ENCODE data around the gene TECPR2. TPM values are rescaled to one million over a fixed set of nuclear protein-coding genes. Genes with fewer than 3 reads are reported as not detected.

TECPR2 gene
- total and polyA plus RNA-seq, 2 of the 13 experiments (the other 11 are each of a cell fraction or from before 2014, with no cell fraction given), result 3.5 to 5.7 TPM

DNA sequence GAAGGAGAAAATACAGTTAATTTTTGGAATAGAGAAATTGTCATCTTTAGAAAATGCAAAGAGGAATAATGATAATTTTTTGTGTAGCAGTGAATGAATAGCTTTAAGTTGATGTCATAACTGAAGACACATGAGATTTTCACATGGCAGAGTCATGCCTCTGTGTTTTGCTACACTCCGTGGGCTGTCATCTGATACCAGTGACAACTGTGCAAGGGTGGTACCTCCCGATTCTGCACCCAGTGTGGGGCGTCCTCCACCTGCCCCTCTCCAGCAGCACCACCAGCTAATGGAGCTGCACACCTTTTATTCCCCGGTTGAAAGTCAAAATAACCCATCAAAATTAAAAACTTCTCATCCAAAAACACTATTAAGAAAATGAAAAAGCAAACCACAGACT is 99.7 kb downstream of the TECPR2 start:
- FAIRE-seq (no peak), DNase-seq (ENCODE audit: low spot score) (no peak), ATAC-seq (no peak)
- WGBS (ENCODE audit: low lambda C conversion rate), result 95% methylated on average over 4 of the region's 4 CpGs
- ChIA-PET POLR2A (no interaction called here), CTCF (ENCODE audit: low intra/inter-chr PET ratio, low total read pairs) (no interaction called here)
- in situ Hi-C loops (cut with HindIII; ENCODE audit: extremely low pct_ligation_motif_present, low pct_unique_long_range_greater_than_20kb) (no loop called here), intact Hi-C loops (cut with micrococcal nuclease; ENCODE audit: unreplicated experiment) (no loop called here)
- H3K27me3 ChIP-seq (ENCODE audit: control insufficient read depth in 1 of 2, insufficient read depth in 2 of 2, low read length in 2 of 2), result no peaks in the 10 kb centered on the region
- no peaks in the 10 kb centered on the region for H4K20me1 ChIP-seq (ENCODE audit: insufficient read depth, low read length)
- peaks cover 32% of the 10 kb centered on the region for H3K4me1 ChIP-seq (ENCODE audit: insufficient read depth, low read length)
- H3K36me3 ChIP-seq (replicated peaks in 1 of 2; ENCODE audit: control insufficient read depth in 1 of 2, insufficient read depth in 2 of 2, low read length in 2 of 2), result peaks cover 3 to 5% of the 10 kb centered on the region in 2 experiments; a peak in 2 of 5 replicates
- H3K9ac ChIP-seq (ENCODE audit: insufficient read depth, low read depth, low read length), result no peak overlapping the region
- no TSS peak for BruUV-seq (replicated peaks)
- H3K4me2 ChIP-seq (ENCODE audit: low read depth, low read length), result no peak overlapping the region
- no peak overlapping the region for H2AFZ ChIP-seq (ENCODE audit: low read length)
- no peaks in the 10 kb centered on the region for H3K9me3 ChIP-seq (ENCODE audit: low read length)
- no peak overlapping the region for H3K27ac ChIP-seq (ENCODE audit: extremely low read length, insufficient read depth, low read length)
- no peak overlapping the region for H3K4me3 ChIP-seq (replicated peaks in 1 of 3; ENCODE audit: insufficient read depth in 1 of 3, low read depth in 2 of 3, low read length in 3 of 3)
- H3K79me2 ChIP-seq (ENCODE audit: insufficient read depth, low read length), result no peaks in the 10 kb centered on the region
- TF ChIP-seq ZMYM3 (CRISPR knock-in tag; IDR thresholded peaks at IDR 0.05), result no peak
- TF ChIP-seq SETDB1 (CRISPR knock-in tag; IDR thresholded peaks at IDR 0.05; ENCODE audit: borderline replicate concordance), result no peak
- TF ChIP-seq, protein P1, sequence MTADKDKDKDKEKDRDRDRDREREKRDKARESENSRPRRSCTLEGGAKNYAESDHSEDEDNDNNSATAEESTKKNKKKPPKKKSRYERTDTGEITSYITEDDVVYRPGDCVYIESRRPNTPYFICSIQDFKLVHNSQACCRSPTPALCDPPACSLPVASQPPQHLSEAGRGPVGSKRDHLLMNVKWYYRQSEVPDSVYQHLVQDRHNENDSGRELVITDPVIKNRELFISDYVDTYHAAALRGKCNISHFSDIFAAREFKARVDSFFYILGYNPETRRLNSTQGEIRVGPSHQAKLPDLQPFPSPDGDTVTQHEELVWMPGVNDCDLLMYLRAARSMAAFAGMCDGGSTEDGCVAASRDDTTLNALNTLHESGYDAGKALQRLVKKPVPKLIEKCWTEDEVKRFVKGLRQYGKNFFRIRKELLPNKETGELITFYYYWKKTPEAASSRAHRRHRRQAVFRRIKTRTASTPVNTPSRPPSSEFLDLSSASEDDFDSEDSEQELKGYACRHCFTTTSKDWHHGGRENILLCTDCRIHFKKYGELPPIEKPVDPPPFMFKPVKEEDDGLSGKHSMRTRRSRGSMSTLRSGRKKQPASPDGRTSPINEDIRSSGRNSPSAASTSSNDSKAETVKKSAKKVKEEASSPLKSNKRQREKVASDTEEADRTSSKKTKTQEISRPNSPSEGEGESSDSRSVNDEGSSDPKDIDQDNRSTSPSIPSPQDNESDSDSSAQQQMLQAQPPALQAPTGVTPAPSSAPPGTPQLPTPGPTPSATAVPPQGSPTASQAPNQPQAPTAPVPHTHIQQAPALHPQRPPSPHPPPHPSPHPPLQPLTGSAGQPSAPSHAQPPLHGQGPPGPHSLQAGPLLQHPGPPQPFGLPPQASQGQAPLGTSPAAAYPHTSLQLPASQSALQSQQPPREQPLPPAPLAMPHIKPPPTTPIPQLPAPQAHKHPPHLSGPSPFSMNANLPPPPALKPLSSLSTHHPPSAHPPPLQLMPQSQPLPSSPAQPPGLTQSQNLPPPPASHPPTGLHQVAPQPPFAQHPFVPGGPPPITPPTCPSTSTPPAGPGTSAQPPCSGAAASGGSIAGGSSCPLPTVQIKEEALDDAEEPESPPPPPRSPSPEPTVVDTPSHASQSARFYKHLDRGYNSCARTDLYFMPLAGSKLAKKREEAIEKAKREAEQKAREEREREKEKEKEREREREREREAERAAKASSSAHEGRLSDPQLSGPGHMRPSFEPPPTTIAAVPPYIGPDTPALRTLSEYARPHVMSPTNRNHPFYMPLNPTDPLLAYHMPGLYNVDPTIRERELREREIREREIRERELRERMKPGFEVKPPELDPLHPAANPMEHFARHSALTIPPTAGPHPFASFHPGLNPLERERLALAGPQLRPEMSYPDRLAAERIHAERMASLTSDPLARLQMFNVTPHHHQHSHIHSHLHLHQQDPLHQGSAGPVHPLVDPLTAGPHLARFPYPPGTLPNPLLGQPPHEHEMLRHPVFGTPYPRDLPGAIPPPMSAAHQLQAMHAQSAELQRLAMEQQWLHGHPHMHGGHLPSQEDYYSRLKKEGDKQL (CRISPR knock-in tag; IDR thresholded peaks at IDR 0.05; ENCODE audit: low read depth), result no peak
- TF ChIP-seq KAT7 (CRISPR knock-in tag; IDR thresholded peaks at IDR 0.05; ENCODE audit: borderline replicate concordance), result no peak
- TF ChIP-seq, protein P2, sequence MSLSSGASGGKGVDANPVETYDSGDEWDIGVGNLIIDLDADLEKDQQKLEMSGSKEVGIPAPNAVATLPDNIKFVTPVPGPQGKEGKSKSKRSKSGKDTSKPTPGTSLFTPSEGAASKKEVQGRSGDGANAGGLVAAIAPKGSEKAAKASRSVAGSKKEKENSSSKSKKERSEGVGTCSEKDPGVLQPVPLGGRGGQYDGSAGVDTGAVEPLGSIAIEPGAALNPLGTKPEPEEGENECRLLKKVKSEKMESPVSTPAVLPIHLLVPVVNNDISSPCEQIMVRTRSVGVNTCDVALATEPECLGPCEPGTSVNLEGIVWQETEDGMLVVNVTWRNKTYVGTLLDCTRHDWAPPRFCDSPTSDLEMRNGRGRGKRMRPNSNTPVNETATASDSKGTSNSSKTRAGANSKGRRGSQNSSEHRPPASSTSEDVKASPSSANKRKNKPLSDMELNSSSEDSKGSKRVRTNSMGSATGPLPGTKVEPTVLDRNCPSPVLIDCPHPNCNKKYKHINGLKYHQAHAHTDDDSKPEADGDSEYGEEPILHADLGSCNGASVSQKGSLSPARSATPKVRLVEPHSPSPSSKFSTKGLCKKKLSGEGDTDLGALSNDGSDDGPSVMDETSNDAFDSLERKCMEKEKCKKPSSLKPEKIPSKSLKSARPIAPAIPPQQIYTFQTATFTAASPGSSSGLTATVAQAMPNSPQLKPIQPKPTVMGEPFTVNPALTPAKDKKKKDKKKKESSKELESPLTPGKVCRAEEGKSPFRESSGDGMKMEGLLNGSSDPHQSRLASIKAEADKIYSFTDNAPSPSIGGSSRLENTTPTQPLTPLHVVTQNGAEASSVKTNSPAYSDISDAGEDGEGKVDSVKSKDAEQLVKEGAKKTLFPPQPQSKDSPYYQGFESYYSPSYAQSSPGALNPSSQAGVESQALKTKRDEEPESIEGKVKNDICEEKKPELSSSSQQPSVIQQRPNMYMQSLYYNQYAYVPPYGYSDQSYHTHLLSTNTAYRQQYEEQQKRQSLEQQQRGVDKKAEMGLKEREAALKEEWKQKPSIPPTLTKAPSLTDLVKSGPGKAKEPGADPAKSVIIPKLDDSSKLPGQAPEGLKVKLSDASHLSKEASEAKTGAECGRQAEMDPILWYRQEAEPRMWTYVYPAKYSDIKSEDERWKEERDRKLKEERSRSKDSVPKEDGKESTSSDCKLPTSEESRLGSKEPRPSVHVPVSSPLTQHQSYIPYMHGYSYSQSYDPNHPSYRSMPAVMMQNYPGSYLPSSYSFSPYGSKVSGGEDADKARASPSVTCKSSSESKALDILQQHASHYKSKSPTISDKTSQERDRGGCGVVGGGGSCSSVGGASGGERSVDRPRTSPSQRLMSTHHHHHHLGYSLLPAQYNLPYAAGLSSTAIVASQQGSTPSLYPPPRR (CRISPR knock-in tag; IDR thresholded peaks at IDR 0.05; ENCODE audit: borderline replicate concordance), result no peak
- TF ChIP-seq ZSCAN21 (CRISPR knock-in tag; IDR thresholded peaks at IDR 0.05; ENCODE audit: borderline replicate concordance), result no peak
- TF ChIP-seq, protein P3, sequence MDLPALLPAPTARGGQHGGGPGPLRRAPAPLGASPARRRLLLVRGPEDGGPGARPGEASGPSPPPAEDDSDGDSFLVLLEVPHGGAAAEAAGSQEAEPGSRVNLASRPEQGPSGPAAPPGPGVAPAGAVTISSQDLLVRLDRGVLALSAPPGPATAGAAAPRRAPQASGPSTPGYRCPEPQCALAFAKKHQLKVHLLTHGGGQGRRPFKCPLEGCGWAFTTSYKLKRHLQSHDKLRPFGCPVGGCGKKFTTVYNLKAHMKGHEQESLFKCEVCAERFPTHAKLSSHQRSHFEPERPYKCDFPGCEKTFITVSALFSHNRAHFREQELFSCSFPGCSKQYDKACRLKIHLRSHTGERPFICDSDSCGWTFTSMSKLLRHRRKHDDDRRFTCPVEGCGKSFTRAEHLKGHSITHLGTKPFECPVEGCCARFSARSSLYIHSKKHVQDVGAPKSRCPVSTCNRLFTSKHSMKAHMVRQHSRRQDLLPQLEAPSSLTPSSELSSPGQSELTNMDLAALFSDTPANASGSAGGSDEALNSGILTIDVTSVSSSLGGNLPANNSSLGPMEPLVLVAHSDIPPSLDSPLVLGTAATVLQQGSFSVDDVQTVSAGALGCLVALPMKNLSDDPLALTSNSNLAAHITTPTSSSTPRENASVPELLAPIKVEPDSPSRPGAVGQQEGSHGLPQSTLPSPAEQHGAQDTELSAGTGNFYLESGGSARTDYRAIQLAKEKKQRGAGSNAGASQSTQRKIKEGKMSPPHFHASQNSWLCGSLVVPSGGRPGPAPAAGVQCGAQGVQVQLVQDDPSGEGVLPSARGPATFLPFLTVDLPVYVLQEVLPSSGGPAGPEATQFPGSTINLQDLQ (CRISPR knock-in tag; IDR thresholded peaks at IDR 0.05), result no peak
- TF ChIP-seq ZNF333 (CRISPR knock-in tag; IDR thresholded peaks at IDR 0.05; ENCODE audit: borderline replicate concordance), result no peak
- no peak for TF ChIP-seq KLF16 (CRISPR knock-in tag; IDR thresholded peaks at IDR 0.05)
- no peak for TF ChIP-seq ZNF432 (CRISPR knock-in tag; IDR thresholded peaks at IDR 0.05; ENCODE audit: borderline replicate concordance)
